HG02763 (cell line): ENCODE data around the gene SH2D6.
"Not testable (repeated sequence)": the region's sequence is repeated elsewhere in the genome, so short reads cannot be mapped to it uniquely, and the experiment has no call there.

Experiments used
- ATAC-seq: cut with Tn5 transposase; IDR thresholded peaks from one replicate; pipeline ENCODE4 v1.9.1; 2021; ENCODE audit warnings: mild to moderate bottlenecking, moderate library complexity; ENCODE audit not compliant: unreplicated experiment

SH2D6 gene

GRCh38 chr2:85459771-85460170 is 41.3 kb downstream of the SH2D6 start:
- no peak for ATAC-seq

DNA sequence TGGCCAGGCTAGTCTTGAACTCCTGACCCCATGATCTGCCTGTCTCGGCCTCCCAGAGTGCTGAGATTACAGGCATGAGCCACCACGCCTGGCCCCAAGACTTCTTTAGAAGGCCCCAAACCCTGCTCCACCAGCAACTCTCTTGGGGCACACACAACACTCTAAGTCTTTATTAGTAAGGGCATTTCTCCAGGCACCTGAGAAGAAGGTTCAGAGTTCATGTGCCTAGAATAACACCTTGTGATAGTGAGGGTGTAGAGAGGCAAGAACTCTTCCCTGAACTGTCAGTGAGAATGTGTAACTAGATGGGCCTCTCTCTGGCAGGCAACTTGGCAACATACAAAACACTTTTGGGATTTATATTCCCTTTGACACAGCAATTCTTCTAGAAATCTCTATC is 43.8 kb downstream of the SH2D6 start:
- ATAC-seq, result no peak

GRCh38 chr2:85468096-85468703 is 49.7 kb downstream of the SH2D6 start:
- ATAC-seq, result no peak

DNA sequence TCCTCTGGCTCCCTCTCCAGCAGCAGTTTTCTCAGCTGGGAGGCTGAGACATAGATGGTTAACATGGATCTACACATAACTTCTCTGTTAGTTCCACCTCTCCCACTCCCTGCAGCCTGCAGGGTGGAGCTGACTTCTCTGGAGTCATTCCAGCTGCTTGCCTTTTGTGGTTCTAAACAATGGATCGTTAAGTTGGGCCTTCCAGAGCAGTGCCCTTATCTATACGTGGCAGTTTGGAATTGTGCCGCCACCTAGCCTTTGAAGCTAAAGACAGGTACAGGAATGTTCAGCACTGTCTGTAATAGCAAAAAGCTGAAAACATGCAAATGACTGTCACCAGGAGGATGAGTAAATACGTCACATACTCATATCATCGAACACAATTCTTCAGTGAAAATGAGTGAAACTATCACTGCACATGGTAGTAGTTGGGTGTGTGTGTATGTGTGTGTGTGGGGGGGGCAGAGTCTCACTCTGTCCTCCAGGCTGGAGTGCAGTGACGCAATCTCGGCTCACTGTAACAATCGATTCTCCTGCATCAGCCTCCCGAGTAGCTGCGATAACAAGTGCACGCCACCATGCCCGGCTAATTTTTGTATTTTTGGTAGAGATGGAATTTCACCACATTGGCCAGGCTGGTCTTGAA is 50.3 kb downstream of the SH2D6 start:
- ATAC-seq, result no peak

DNA sequence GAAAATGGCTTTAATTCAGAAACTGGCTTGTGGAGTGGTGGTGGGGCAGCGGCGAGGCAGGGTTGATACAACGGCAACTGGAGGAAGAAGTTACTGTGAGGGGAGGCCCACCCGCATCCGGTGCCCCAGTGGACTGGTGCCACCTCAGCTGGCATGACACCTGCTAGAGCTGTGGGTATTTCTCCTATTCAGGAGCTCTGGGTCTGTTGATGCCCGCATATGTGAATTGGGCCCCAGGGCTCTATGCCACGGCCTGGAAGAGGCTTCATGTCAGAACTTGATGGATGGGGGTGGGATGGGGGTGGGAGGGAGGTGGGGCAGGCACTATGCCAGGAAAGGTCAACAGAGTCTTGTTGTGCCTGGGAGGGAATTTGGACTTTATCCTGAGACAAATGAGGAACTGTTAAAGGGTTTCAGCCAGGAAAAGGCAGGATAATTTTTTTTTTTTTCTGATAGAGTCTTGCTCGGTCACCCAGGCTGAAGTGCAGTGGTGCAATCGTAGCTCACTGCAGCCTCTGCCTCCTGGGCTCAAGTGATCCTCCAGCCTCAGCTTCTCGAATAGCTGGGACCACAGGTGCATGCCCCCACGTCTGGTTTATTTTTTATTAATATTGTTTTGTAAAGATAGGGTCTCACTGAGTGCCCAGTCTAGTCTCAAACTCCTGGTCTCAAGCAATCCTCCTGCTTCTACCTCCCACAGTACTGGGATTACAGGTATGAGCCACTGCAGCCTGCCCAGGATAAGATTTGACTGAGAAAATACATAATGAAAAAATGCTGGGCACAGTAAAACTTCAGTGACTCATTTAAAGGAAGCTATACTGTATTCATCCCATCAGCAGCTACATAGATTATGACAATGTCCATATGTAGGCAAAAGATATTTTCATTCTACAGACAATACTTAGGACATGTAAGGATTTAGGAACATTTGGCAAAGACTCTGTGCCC is 52.6 kb downstream of the SH2D6 start:
- no peak for ATAC-seq

GRCh38 chr2:85472261-85472660 is 53.7 kb downstream of the SH2D6 start:
- ATAC-seq, result no peak

- no peak for ATAC-seq
Measured at GRCh38 chr2:85475799-85476490, 57.4 kb downstream of the SH2D6 start.

GRCh38 chr2:85476624-85477023 is 58.1 kb downstream of the SH2D6 start:
- ATAC-seq, result no peak

- ATAC-seq, result no peak
Measured at GRCh38 chr2:85477884-85478283, 59.4 kb downstream of the SH2D6 start.

DNA sequence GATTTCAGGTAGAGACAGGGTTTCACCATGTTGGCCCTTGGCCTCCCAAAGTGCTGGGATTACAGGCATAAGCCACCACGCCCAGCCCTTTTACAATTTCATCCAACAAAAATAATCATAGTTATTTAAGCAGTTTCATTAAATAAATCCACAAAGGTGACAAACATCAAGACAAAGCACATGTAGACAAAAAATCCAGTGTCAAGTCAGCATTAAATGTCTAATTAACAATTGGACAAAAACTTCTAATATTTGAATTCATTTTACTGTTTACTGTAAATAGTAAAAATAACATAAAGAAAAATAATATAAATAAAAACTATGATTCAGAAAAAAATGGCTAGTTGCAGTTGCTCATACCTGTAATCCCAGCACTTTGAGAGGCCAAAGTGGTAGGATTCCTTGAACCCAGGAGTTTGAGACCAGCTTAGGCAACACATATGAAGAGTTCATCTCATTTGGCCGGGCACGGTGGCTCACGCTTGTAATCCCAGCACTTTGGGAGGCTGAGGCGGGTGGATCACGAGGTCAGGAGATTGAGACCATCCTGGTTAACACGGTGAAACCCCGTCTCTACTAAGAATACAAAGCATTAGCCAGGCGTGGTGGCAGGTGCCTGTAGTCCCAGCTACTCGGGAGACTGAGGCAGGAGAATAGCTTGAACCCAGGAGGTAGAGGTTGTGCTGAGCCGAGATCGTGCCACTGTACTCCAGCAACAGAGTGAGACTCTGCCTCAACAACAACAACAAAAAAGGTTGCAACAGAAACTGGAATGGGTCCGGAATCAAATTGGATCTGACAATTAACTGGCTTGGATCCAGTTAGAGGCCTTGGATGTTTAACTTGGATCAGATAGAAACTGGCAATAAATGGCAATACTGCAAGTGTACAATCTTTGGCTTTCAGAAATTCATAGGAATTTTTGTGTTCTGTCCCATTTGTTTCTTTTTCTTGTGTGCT is 63.6 kb downstream of the SH2D6 start:
- ATAC-seq, result no peak

DNA sequence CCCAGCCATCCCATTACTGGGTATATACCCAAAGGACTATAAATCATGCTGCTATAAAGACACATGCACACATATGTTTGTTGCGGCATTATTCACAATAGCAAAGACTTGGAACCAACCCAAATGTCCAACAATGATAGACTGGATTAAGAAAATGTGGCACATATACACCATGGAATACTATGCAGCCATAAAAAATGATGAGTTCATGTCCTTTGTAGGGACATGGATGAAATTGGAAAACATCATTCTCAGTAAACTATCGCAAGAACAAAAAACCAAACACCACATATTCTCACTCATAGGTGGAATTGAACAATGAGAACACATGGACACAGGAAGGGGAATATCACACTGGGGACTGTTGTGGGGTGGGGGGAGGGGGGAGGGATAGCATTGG is 66.1 kb downstream of the SH2D6 start:
- not testable (repeated sequence) for ATAC-seq

DNA sequence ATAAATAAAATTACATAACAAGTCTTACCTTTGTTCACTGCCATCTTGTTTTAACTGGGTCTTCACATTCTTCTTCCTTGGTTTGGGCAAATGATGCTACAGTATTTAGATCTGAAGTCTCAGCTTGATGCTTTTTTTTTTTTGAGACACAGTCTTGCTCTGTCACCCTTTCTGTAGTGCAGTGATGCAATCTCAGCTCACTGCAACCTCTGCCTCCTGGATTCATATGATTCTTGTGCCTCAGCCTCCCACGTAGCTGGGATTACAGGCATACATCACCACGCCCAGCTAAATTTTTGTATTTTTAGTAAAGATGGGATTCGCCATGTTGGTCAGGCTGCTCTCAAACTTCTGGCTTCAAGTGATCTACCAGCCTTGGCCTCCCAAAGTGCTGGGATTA is 67.3 kb downstream of the SH2D6 start:
- ATAC-seq, result no peak
